ENCODE results near the gene CARTPT.

The CARTPT gene

DNA sequence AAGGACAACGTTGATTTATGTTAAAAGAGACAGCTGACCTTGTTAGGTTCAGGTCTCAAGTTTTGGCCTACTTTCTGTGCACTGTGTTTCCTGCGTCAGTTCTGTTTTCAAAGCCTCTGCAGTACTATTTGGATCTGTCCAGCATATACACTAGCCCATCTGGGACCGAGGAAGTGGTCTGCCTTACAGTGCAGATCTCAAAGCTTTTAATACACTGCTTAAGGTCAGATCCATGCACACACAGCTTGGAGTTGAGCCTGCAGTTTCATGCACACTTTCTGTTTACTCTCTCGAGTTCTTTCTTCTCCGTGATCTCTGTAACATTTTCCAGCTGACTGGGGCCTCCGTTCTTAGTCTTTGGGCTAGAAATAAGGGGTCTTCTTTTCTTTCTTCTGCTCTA lies 24.1 kb downstream of the CARTPT start:
- TF ChIP-seq CTCF (IDR thresholded peaks at IDR 0.05; ENCODE audit: low read length, missing control alignments): no peak
- DNase-seq (ENCODE audit: low read depth): no peak
- H3K4me3 ChIP-seq (replicated peaks; ENCODE audit: low read depth, low read length): no peak overlapping the region

- H3K4me3 ChIP-seq (replicated peaks; ENCODE audit: low read depth, low read length): no peak overlapping the region
- no peak for DNase-seq (ENCODE audit: low read depth)
- TF ChIP-seq CTCF (IDR thresholded peaks at IDR 0.05; ENCODE audit: low read length, missing control alignments): no peak
Measured at GRCh38 chr5:71744009-71744790, 25.1 kb downstream of the CARTPT start.

GRCh38 chr5:71747182-71747581 lies 28.1 kb downstream of the CARTPT start:
- no peak for DNase-seq (ENCODE audit: low read depth)
- no peak overlapping the region for H3K4me3 ChIP-seq (replicated peaks; ENCODE audit: low read depth, low read length)
- TF ChIP-seq CTCF (IDR thresholded peaks at IDR 0.05; ENCODE audit: low read length, missing control alignments): no peak

DNA sequence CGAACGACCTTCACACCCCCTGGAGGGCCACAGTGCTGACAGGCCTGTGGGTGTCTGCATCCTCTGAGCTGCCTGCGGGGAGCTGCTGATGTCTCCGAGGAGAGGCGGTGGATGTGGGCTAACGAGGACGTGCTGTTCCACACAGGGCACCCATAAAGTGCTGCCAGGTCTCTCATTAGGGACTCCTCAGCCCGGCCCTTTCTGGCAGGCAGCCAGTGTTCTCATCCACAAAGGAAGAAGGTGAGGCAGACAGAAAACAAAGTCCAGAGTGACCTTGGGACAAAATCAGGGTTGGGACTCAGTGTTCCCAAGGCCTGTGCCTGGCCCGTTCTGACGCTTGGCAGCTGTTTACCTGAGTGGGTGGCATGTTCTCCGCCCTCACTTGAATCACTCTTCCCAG lies 29.3 kb downstream of the CARTPT start:
- TF ChIP-seq CTCF (IDR thresholded peaks at IDR 0.05; ENCODE audit: low read length, missing control alignments): no peak
- no peak for DNase-seq (ENCODE audit: low read depth)

DNA sequence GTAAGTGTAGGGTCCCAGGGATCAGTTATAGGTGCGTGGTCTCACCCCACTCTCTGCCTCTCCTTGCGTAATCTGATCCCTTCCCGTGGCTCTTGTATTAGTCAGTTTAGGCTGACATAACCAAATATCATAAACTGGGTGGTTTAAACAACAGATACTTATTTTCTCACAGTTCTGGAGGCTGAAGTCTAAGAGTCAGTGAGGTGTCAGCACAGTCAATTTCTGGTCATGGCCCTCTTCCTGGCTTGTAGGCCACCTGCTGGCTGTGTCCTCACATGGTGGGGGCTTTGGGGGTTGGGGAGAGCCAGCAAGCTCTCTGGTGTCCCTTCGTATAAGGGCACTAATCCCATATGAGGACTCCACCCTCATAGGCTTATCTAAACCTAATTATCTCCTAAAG lies 32.3 kb downstream of the CARTPT start:
- no peak overlapping the region for H3K4me3 ChIP-seq (replicated peaks; ENCODE audit: low read depth, low read length)
- no peak for DNase-seq (ENCODE audit: low read depth)
- TF ChIP-seq CTCF (IDR thresholded peaks at IDR 0.05; ENCODE audit: low read length, missing control alignments): no peak

More for the DNA sequence above, 29.3 kb downstream of the CARTPT start:
- no peak overlapping the region for H3K4me3 ChIP-seq (replicated peaks; ENCODE audit: low read depth, low read length)

DNA sequence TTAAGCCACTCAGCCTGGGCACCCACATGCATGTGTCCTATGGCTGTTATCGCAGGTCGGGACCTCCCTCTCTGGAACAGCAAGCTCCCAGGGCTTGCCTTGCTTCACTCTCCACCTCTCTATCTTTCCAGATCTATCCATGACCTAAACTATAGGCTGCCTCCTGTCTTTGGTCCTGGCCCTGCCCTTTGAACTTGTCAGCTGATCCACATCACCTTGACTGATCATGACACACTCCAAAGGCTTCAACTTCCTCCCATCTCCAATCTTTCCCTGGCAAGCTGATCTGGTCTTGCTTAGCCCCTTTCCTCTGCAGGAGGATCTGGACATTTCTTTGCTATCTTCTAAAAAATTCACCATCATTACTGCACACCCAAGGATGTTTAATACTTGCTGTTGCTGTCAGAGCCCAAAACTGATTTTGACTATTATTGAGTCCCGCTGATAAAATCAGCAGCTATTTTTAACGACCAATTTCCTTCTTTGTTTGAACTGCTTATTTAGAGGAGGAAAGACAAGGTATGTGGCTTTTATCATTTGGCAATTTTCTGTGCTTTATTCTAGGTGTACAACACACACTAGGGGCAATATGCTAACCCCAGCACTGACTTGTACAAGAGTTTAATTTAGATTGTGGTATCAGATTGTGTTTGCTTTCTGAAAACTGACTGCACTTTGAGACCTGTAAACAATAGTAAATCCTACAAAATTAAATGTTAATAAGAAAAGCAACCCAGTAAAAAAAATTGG lies 33.5 kb downstream of the CARTPT start:
- no peak for TF ChIP-seq CTCF (IDR thresholded peaks at IDR 0.05; ENCODE audit: low read length, missing control alignments)
- DNase-seq (ENCODE audit: low read depth): no peak
- H3K4me3 ChIP-seq (replicated peaks; ENCODE audit: low read depth, low read length): no peak overlapping the region
